Erythroblast (primary cell): ENCODE results near the gene ITGAV.

Experiments used
- GATA1 ChIP-seq: IDR thresholded peaks from 2 replicates; pipeline ENCODE4 v1.6.1; 2011; ENCODE audit warnings: low read depth, mild to moderate bottlenecking, control low read depth, low read length, moderate library complexity
- POLR2A ChIP-seq: IDR thresholded peaks from 2 replicates; pipeline ENCODE4 v1.6.1; 2011; ENCODE audit warnings: mild to moderate bottlenecking, low read length

DNA sequence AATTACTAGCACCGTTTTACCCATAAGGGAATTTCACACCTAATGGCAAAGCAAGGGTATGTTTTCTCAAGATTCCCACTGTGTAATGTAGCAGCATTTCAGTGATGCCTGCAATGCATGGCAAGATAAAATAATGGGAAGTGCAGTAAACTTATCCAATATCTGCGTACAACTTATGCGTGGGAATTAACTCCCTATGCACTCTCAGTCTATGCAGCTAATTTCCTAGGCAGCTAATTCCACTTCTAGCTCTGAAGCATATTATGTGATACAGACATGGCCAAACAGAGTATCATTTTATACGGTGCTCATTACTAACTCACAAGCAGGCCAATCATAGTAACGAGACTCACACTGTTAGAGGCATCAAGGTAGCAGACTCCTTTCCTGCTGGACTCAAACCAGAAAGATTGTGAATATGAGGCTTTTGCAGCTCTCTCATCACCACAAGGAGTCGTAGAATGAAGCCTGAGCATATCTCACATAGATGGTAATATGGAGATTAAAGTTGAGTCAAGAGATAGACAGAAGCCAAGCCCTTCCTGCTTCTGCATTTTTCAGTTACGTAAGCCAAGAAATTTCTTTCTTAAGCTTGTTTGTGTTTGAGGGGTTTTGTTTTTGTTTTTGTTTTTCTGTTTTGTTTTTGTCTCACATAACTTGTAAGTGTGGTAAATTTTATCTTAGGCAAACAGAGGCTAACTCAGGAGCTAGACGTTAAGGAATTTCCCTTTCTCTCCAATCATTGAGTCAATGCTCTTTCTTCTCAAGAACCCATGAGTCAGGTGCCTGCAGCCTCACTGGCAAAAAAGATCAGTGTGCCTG, 34.8 kb upstream of the ITGAV start:
- TF ChIP-seq POLR2A: no peak
- TF ChIP-seq GATA1: no peak
